Smooth muscle cell of the brain vasculature (primary cell): ENCODE measurements around the gene ZNF362.
"Not testable (repeated sequence)": the region's sequence is repeated elsewhere in the genome, so short reads cannot be mapped to it uniquely, and the experiment has no call there.

ENCODE experiments used
- DNase-seq: peaks from one replicate; pipeline ENCODE4 v3.0.0-alpha.2; 2012; ENCODE audit warnings: low read depth, low spot score

Gene ZNF362

GRCh38 chr1:33256471-33257206 lies at the start of gene ZNF362:
Gene ZNF362 (plus strand): TSS chr1:33256492. CDS start chr1:33270575, 14,083 bp downstream.
- peak; percentile 62 for DNase-seq

DNA sequence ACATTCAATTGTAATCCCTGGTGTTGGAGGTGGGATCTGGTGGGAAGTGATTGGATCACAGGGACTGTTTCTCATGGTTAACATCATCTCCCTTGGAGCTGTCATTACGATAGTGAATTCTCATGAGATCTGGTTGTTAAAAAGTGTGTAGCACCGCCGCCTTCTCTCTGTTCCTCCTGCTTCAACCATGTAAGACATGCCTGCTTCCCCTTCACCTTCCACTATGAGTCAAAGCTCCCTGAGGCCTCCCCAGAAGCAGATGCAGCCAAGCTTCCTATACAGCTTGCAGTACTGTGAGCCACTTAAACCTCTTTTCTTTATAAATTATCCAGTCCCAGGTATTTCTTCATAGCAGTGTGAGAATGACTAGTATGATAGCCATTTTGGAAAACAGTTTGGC lies 44.3 kb upstream of the ZNF362 start:
- DNase-seq = no peak

DNA sequence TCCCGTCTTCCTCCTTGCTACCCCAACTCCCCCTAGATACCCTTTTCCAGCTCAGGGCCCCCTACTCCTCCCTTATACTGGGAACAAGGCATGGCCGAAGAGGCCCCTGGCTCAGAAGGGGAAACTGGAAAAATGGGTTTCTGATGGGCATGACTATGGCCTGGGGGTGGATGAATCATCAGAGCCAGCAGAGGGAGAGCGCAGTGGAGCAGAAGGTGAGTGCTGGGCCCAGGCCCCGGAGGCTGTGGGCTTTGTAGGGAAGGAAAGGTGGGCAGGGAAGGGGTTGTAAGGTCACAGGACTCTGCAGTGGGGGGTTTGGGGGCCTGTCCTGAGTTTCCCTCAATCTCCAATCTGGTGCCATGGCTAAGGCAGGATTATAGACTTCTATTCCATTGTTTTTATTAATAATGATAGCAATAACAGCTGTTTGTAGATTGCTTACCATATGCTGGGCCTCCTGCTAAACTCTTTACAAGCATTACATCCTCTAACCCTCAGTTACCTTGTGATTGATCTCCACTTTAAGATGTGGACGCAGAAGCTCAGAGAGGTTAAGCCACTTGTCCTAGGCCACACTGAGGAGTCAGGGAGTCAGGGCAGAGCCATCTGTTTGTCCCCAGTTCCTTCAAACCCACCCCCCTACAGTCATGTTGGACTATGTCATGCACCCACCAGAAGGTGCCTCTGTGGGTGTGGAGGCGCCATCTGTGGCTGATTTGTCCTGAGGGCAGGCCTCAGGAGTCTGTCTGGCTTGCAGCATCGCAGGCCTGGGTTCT lies 36.2 kb upstream of the ZNF362 start:
- DNase-seq = no peak

DNA sequence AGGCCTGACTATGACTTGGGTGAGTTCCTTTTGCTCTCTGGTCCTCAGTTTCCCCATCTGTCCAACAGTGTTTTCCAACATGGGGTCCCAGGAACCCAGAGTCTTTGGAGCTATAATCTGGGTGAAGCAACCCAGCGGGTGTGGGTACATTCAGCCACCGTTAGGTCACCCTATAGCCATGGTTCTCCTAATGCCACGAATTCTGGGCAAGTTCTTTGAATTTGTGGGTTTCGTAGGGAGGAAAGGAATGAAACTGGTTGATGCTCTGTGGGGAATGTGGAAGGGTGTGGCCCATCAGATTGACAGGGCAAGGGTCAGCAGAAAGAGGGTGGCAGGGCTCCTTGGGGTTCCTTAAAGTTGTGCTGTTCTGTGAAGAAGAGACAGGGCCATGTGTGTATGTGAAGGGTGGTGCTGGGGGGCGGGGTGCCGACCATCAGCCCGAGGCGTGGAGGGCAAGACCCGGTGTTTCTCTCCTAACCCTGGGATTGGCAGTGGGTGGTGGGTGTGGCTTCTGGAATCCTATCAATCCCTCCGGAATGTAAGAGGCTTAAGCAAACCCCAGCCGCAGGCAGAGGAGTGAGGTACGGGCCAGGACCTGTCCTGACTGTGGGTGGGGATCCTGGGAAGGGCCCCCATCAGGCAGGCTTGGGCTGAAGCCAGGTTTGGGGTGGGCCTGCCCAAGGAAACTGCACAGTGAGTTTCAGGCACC lies 35.5 kb upstream of the ZNF362 start:
- no peak for DNase-seq

DNA sequence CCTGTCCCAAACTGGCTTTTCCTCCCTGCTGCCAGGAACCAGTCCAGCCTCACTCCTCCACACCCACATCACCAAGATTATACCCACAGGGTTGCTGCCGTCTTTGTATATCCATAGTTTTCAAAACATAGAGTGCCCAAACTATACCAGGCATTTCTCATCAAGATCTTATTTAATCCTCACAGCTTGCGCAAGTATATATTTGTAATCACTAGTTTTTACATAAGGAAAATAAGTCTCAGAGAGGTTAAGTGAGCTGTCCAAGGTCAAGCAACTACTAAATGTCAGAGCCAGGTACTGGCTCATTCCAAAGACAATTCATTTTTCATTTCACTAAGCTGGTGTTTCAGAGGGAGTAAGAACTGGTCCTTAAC lies 34.9 kb upstream of the ZNF362 start:
- no peak for DNase-seq

- DNase-seq = no peak
Observed at GRCh38 chr1:33222381-33222780, 33.9 kb upstream of the ZNF362 start.

GRCh38 chr1:33224166-33224707 lies 32.1 kb upstream of the ZNF362 start:
- no peak for DNase-seq

DNA sequence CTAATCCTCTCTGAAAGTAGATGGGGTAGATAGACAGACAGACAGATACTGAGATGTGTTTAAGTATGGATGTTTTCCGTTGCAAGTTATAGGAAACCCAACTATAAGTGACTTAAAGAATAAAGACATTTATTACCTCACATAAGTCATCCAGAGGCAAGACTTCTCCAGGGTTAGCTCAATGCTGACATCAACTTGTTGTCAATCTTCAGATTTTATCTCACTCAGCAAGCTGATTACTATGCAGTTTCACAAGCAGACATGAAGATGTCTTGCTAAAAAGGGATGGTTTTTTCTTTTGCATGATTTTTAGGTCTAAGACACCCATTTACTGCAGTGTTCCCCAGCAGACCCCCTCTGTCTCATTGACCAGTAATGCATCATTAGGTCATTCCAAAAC lies 30.7 kb upstream of the ZNF362 start:
- no peak for DNase-seq

DNA sequence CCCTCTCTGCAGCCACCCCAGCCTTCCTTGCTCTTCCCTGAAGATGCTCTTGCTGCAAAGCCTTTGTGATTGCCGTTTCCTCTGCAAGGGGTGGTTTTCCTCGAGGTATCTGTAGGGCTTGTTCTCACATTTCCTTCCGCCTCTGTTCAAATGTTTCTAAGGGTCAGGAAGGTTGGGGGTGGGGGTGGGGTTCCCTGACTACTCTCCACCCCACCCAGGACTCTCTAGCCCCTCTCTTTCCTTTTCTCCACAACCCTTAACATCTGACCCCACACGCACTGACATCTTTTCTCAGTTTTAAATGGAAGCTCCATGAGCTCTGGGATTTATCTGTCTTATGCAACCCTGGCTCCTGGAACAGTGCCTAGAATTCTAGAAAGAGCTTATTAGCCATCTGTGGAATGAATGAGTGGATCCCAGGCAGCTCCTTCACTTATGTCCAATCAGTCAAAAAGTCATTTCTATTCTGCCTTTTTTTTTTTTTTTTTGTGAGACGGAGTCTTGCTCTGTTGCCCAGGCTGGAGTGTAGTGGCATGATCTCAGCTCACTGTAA lies 27.3 kb upstream of the ZNF362 start:
- DNase-seq = peak; percentile 62

- DNase-seq = no peak
Observed at GRCh38 chr1:33231166-33231565, 25.1 kb upstream of the ZNF362 start.

DNA sequence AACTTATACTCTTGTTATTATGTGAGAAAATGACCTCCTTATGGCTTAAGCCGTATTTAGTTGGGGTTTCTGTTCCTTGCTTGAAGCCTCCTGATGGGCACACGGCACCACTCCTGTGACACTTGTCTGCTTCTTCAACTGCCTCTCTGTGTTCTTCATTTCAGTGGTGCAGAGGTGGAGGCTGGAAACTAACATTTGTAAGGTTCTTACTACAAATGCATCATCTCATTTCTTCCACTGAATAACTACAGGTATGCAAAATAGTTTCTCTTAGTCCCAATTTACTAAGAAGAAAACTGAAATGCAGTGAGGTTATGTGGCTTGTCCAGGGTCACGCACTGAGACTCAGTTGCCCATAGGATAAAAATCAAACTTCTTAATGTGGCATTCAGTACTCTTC lies 23.6 kb upstream of the ZNF362 start:
- DNase-seq = no peak

DNA sequence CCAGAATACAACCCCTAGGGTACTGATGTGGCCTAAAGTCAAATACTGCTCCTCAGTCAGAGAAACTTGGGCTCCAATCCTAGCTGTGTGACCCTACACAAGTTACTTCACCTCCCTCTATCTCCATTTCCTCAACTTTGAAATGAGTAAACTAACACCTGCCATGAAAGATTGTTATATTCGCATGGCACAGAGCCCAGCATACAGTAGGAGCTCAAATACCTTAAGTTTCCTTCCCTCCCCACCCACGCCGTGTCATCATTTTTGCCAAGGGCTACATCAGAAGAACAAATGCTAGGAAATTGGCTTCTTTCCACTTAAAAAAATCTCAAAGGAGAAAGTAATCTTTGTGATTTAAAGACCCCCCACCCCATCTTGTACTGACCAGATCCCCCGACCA lies 22.2 kb upstream of the ZNF362 start:
- DNase-seq = no peak

DNA sequence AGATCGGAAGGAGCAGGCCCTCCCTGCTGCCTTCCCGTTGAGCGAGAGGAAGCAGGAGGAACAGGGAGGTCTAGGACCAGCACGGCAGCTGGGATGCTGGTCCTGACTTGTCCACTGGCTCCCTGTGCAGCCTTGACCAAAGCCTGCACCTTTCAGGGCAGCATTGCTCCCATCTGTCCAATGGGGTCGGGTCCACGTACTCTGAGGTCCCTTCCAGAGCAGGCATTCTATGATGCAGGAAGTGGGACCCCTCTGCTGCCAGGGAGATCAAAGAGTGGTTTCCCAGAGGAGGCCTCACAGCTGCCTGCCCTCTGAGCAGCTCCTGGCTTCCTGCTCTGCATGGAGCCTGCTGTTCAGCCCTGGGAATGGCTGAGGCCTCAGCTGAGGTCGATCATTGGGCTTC lies 21.7 kb upstream of the ZNF362 start:
- peak; percentile 69 for DNase-seq

- DNase-seq = no peak
Observed at GRCh38 chr1:33235521-33235920, 20.8 kb upstream of the ZNF362 start.

- DNase-seq = no peak
Observed at GRCh38 chr1:33236498-33236897, 19.8 kb upstream of the ZNF362 start.

- DNase-seq = no peak
Observed at GRCh38 chr1:33237579-33237978, 18.7 kb upstream of the ZNF362 start.

- DNase-seq = not testable (repeated sequence)
Observed at GRCh38 chr1:33238194-33238724, 18.0 kb upstream of the ZNF362 start.

GRCh38 chr1:33239410-33239809 lies 16.9 kb upstream of the ZNF362 start:
- not testable (repeated sequence) for DNase-seq

- DNase-seq = no peak
Observed at GRCh38 chr1:33241866-33242265, 14.4 kb upstream of the ZNF362 start.

GRCh38 chr1:33242652-33243051 lies 13.6 kb upstream of the ZNF362 start:
- DNase-seq = no peak

- DNase-seq = no peak
Observed at GRCh38 chr1:33244143-33244808, 12.0 kb upstream of the ZNF362 start.
